ENCODE data around the gene TUBGCP5. TPM values are rescaled to one million over a fixed set of nuclear protein-coding genes. Genes with fewer than 3 reads are reported as not detected.
"Not testable (repeated sequence)": the region's sequence is repeated elsewhere in the genome, so short reads cannot be mapped to it uniquely, and the experiment has no call there.

The TUBGCP5 gene
- total RNA-seq, 4 donors from 2014 or later: 8.9 to 30.3 (median 15.9) TPM

DNA sequence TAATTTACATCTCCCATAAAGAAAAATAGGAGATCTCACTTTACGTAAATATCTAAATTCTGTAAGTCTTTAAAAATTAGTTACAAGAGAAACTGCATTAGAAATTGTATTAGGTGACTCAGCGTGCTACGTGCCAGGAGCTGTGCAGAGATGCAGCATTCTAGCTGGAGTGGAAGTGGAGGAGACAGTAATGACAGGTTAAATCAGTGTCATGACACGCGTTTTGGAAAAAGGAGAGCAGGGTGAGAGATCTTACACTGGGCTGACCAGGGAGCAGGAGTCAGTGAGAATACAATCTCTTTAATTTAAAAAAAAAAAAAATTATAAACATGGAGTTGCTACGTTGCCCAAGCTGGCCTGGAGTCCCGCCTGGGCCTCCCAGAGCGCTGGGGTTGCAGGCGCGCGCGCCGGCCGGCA lies 635 bp downstream of the TUBGCP5 start:
- ATAC-seq (ENCODE audit: low FRiP score): no peak
- DNase-seq (ENCODE audit: low spot score): no peak
- TF ChIP-seq, protein P1, sequence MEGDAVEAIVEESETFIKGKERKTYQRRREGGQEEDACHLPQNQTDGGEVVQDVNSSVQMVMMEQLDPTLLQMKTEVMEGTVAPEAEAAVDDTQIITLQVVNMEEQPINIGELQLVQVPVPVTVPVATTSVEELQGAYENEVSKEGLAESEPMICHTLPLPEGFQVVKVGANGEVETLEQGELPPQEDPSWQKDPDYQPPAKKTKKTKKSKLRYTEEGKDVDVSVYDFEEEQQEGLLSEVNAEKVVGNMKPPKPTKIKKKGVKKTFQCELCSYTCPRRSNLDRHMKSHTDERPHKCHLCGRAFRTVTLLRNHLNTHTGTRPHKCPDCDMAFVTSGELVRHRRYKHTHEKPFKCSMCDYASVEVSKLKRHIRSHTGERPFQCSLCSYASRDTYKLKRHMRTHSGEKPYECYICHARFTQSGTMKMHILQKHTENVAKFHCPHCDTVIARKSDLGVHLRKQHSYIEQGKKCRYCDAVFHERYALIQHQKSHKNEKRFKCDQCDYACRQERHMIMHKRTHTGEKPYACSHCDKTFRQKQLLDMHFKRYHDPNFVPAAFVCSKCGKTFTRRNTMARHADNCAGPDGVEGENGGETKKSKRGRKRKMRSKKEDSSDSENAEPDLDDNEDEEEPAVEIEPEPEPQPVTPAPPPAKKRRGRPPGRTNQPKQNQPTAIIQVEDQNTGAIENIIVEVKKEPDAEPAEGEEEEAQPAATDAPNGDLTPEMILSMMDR (IDR thresholded peaks at IDR 0.05): no peak

DNA sequence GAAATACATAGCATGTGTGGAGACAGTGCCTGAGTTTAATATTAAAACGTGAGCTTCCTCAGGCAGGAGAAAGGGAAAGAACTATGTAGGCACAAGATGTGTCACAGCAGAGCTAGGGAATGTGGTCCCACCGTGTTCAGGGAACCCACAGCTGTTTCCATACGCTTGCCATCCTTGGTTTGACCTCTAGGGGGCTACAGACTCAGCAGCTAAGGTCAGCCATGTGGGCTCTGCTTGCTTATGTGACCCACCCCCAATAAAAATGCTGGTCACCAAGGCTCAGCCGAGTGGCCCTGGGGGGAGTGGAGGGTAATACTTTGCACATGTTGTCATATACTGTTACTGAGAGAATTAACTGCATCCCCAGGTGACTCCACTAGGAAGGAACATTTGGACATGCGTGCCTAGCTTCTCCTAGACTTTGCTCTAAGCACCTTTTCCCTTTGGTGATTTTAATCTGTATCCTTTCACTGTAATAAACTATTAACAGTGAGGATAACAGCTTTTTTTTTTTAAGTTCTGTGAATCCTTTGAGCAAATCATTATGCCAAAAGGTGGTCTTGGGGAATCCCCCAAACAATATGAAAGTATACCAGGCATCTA lies 3.3 kb downstream of the TUBGCP5 start:
- TF ChIP-seq, protein P1 (IDR thresholded peaks at IDR 0.05): no peak
- ATAC-seq (ENCODE audit: low FRiP score): no peak
- DNase-seq (ENCODE audit: low spot score): no peak

DNA sequence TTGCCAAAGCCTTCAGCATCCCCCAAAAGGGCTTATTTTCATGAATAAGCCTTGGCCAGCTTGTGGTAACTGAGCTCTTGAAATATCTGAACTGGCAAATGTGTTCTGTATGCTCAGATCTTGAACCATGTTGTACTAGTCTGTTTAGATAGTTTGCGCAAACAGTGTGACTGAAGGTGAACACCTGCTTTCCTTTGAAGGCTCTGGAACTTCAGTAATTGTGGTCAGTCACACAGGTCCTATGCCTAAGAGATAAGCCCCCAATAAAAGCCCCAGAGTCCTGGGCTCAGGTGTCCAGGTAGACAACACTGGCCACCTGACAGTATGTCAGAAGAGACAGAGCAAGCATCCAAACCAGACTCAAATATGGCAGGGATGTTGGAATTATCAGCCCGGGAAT lies 5.4 kb downstream of the TUBGCP5 start:
- no peak for DNase-seq (ENCODE audit: low spot score)
- no peak for ATAC-seq (ENCODE audit: low FRiP score)
- TF ChIP-seq, protein P1 (IDR thresholded peaks at IDR 0.05): no peak

DNA sequence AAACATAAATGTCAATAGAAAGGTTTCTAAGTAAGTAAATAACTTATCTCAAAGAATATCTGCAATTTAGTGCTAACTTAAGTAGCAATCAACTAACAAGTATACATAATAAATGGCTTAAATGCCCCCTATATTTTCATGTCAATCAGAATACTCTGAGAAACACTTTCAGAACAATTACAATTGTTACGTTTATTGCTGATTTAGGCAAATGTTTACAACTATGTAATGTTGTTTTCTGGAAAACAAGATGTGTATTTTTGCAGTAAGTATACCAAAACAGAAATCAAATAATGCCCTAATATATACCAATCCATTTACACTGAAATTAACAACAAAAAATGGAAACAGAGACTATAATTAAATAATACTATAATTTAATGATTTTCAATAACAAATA lies 13.2 kb downstream of the TUBGCP5 start:
- TF ChIP-seq, protein P1 (IDR thresholded peaks at IDR 0.05): no peak

DNA sequence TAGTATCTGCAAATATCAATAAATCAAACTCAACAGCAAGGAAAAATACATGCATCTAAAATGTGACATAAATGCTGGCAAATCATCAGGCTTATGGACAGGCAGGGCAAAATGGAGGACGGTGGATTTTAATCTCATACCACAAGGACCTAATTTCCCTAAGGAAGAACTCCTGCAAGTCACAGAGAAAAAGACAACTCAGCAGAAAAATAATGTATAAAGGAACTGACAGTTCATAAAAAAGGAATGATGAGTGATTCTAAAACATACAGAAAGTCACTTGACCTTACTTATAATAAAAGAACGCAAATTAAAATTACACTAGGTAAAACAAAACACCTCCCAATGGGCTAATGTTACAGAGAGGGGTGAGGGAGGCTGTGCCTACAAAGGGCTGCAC lies 17.2 kb downstream of the TUBGCP5 start:
- DNase-seq (ENCODE audit: low spot score): no peak
- TF ChIP-seq, protein P1 (IDR thresholded peaks at IDR 0.05): no peak
- no peak for ATAC-seq (ENCODE audit: low FRiP score)

More for the DNA sequence above, 13.2 kb downstream of the TUBGCP5 start:
- no peak for ATAC-seq (ENCODE audit: low FRiP score)
- DNase-seq (ENCODE audit: low spot score): no peak

DNA sequence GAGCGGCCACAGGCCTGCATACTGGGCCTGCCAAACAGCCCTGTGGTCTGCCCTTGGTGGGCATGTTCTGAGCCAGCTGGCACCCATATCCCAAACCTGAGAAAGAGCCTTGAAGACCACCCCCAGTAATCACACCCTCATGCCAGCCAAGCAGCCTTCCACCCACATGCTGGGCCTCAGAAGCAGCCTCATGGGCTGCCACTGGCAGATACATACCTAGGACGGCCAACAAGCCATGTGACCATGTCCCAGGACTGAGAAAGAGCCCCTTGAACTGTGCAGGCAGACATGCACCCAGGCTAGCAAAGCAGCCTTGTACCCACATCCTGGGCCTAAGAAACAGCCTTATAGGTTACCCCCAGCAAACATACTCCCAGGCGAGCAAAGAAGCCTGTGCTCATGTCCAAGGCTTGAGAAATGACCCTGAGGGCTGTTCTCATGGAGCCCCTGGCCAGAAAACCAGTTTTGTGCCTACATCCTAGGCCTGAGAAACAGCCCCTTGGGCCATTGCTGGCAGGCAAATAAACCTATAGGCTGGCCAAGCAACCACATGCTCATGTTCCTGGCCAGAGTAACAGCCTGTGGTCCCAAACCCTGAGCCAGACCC lies 24.9 kb downstream of the TUBGCP5 start:
- DNase-seq (ENCODE audit: low spot score) (no peak), ATAC-seq (ENCODE audit: low FRiP score) (no peak)
- TF ChIP-seq, protein P1 (IDR thresholded peaks at IDR 0.05): no peak

DNA sequence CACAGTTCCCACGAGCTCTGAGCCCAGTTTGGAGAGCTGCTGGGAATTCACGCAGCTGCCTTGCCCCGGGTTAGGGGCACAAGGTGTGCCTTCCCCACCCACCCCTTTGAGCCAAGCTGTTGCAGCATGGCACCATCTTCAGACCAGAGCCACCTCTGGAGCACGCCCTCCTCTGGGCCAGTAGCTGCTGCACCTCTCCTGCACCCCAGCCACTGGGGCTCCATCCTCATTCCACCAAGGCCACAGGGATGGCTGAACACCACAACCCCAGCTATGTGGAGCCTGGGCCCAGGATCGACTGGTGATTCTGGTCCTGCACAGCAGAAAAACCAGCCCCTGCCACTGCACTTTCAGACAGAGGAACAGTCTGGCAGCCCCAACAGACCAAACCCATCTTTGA lies 25.7 kb downstream of the TUBGCP5 start:
- TF ChIP-seq, protein P1 (IDR thresholded peaks at IDR 0.05): no peak
- ATAC-seq (ENCODE audit: low FRiP score): no peak
- no peak for DNase-seq (ENCODE audit: low spot score)

DNA sequence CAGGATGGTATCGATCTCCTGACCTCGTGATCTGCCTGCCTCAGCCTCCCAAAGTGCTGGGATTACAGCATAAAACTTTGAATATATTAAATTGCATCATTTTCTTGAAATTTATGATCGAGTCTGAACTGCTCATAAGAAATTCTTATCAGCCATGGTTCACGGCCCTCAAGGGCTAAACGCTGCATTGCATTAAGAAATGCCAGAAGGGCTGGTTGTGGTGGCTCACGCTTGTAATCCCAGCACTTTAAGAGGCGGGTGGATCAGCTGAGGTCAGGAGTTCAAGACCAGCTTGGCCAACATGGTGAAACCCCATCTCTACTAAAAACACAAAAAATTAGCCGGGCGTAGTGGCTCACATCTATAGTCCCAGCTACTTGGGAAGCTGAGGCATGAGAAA lies 26.8 kb downstream of the TUBGCP5 start:
- not testable (repeated sequence) for ATAC-seq (ENCODE audit: low FRiP score); DNase-seq (ENCODE audit: low spot score)
